ENCODE data around the gene TMEM168.
"Not testable (repeated sequence)": the region's sequence is repeated elsewhere in the genome, so short reads cannot be mapped to it uniquely, and the experiment has no call there.

Gene TMEM168

DNA sequence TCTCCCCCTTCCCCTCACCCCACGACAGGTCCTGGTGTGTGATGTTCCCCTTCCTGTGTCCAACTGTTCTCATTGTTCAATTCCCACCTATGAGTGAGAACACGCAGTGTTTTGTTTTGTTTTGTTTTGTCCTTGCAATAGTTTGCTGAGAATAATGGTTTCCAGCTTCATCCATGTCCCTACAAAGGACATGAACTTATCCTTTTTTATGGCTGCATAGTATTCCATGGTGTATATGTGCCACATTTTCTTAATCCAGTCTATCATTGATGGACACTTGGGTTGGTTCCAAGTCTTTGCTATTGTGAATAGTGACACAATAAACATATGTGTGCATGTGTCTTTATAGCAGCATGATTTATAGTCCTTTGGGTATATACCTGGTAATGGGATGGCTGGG is 58.9 kb downstream of the TMEM168 start:
- H3K4me1 ChIP-seq; DNase-seq (ENCODE audit: low spot score in 2 of 2); in situ Hi-C loops (cut with MboI; ENCODE audit: low sequenced_read_pairs); H3K4me3 ChIP-seq; H3K27me3 ChIP-seq (ENCODE audit: low read depth); H3K9me3 ChIP-seq; H3K36me3 ChIP-seq (replicated peaks): not testable (repeated sequence)

DNA sequence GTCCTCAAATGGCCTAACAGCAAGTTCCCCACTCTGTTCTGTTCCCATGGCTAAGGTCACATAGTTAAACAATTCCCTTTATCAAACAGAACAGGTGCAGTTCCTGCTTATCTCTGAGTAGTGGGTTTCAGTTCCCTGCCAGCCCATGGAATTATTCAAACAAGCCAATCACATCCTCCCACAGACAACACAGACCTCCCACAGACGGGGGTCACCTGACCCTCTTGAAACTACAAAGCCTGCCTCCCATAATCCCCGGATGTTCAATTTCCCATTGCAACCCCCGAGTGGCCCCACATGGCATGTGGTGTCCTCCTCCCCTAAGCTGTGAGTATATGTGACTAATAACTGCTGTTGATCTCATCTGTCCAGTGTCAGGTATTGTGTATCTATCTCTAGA is 64.1 kb downstream of the TMEM168 start:
- Histone ChIP-seq H3K27me3 (ENCODE audit: low read depth) (no peaks in the 10 kb centered on the region), H3K4me1 (no peaks in the 10 kb centered on the region), H3K4me3 (no peak overlapping the region), H3K36me3 (replicated peaks) (no peaks in the 10 kb centered on the region), H3K9me3 (no peaks in the 10 kb centered on the region)
- in situ Hi-C loops (cut with MboI; ENCODE audit: low sequenced_read_pairs), result no loop called here
- no peak for DNase-seq (ENCODE audit: low spot score in 2 of 2)

DNA sequence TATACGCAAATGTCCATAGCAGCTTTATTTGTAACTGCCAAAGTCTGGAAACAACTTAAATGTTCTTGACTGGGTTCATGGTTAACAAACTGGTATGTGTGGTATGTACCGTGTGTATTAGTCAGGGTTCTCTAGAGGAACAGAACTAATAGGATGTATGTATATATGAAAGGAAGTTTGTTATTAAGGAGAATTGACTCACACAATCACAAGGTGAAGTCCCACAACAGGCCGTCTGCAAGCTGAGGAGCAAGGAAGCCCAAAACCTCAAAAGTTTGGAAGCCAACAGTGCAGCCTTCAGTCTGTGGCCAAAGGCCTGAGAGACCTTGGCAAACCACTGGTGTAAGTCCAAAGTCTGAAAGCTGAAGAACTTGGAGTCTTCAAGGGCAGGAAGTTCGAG is 66.8 kb downstream of the TMEM168 start:
- no peaks in the 10 kb centered on the region for H3K9me3 ChIP-seq
- no peaks in the 10 kb centered on the region for H3K36me3 ChIP-seq (replicated peaks)
- in situ Hi-C loops (cut with MboI; ENCODE audit: low sequenced_read_pairs), result no loop called here
- H3K4me3 ChIP-seq, result no peak overlapping the region
- H3K27me3 ChIP-seq (ENCODE audit: low read depth), result no peaks in the 10 kb centered on the region
- no peaks in the 10 kb centered on the region for H3K4me1 ChIP-seq
- DNase-seq (ENCODE audit: low spot score in 2 of 2), result no peak

DNA sequence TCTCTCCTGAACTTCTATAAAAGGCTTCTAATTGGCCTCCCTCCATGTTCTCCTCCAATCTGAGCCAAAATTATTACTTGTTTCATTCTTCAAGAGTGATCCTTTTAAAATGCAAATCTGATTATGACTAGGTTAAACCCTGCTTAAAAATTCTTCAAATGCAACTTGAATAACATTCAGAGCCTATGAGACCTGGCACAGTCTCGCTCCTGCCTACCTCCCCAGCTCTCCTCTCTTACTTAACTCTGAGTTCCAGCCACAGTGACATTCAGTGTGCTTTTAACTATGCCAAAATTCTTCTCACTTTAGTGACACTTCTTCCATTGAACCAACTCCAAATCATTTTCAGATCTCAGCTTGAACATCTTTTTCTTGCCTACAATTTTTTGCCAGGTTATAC is 68.8 kb downstream of the TMEM168 start:
- Histone ChIP-seq H3K4me1 (no peaks in the 10 kb centered on the region), H3K27me3 (ENCODE audit: low read depth) (no peaks in the 10 kb centered on the region), H3K36me3 (replicated peaks) (no peaks in the 10 kb centered on the region), H3K9me3 (no peaks in the 10 kb centered on the region), H3K4me3 (no peak overlapping the region)
- in situ Hi-C loops (cut with MboI; ENCODE audit: low sequenced_read_pairs), result no loop called here
- DNase-seq (ENCODE audit: low spot score in 2 of 2), result no peak

DNA sequence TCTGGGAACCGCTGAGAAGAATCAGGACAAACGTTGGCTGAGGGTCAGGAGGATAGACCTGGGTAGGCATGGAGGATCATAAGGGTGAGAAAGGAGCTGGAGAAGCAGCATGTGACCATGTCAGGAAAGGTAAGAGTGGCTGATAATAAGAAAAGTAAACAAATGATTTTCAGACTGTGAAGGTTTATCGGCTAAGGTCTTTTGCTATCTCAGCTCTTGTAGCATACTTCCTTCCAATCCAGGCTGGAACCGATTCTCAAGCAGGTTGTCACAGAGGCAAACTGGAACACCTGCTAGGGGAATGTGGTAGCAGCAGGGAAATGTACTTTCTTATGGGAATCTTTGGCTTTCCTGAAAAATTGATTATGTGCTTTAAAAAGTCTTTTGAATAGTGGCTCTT is 74.7 kb downstream of the TMEM168 start:
- Histone ChIP-seq H3K27me3 (ENCODE audit: low read depth) (no peaks in the 10 kb centered on the region), H3K36me3 (replicated peaks) (no peaks in the 10 kb centered on the region), H3K4me3 (no peak overlapping the region), H3K9me3 (no peaks in the 10 kb centered on the region), H3K4me1 (no peaks in the 10 kb centered on the region)
- in situ Hi-C loops (cut with MboI; ENCODE audit: low sequenced_read_pairs), result no loop called here
- DNase-seq (ENCODE audit: low spot score in 2 of 2), result no peak

DNA sequence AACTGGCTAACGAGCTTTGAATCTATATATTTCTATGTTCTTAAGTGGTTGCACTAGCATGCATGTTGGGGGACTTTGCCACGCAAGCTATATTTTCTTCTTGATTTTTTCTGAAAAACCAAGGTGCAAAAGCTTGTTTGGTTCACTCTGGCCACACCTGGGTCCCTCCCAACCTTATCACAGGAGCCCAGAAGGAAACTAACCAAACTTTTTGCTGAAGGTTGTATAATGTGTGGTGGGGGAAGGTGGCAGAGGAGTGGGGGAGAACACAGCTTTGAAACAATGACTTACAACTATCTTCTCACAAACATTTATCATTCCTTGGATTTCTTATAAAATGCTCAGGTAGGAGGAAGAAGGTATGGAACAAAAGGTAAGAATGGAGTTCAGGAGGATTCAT is 75.3 kb downstream of the TMEM168 start:
- Histone ChIP-seq H3K36me3 (replicated peaks) (no peaks in the 10 kb centered on the region), H3K4me1 (no peaks in the 10 kb centered on the region), H3K9me3 (no peaks in the 10 kb centered on the region), H3K4me3 (no peak overlapping the region), H3K27me3 (ENCODE audit: low read depth) (no peaks in the 10 kb centered on the region)
- in situ Hi-C loops (cut with MboI; ENCODE audit: low sequenced_read_pairs), result no loop called here
- DNase-seq (ENCODE audit: low spot score in 2 of 2), result no peak
